Osteocyte (in vitro differentiated cells): ENCODE data around the gene ADD2. TPM values are rescaled to one million over a fixed set of nuclear protein-coding genes. Genes with fewer than 3 reads are reported as not detected.

ENCODE experiments used
- DNase-seq: peaks from one replicate; pipeline ENCODE4 v3.0.0; 2021; ENCODE audit warnings: mixed read lengths; ENCODE audit not compliant: unreplicated experiment; ENCODE audit errors: extremely low spot score
- H3K27ac Mint-ChIP-seq: one replicate; pipeline ENCODE4 v1.8.0; 2021; ENCODE audit warnings: mild to moderate bottlenecking, mixed read lengths; ENCODE audit not compliant: unreplicated experiment
- H3K27me3 Mint-ChIP-seq: one replicate; pipeline ENCODE4 v1.8.0; 2021; ENCODE audit warnings: mixed read lengths; ENCODE audit not compliant: unreplicated experiment
- H3K36me3 Mint-ChIP-seq: one replicate; pipeline ENCODE4 v1.8.0; 2021; ENCODE audit warnings: mixed read lengths; ENCODE audit not compliant: unreplicated experiment
- H3K4me1 Mint-ChIP-seq: one replicate; pipeline ENCODE4 v1.8.0; 2021; ENCODE audit warnings: mixed read lengths; ENCODE audit not compliant: unreplicated experiment
- H3K4me3 Mint-ChIP-seq: one replicate; pipeline ENCODE4 v1.8.0; 2021; ENCODE audit warnings: mild to moderate bottlenecking, moderate library complexity, mixed read lengths; ENCODE audit not compliant: unreplicated experiment
- H3K9me3 Mint-ChIP-seq: one replicate; pipeline ENCODE4 v1.8.0; 2021; ENCODE audit warnings: mixed read lengths; ENCODE audit not compliant: unreplicated experiment
- total RNA-seq: library from RNA; stranded (reverse); gene quantifications from 2 replicates; pipeline ENCODE4 v1.2.1, GENCODE V29; 2021
- TF ChIP-seq, protein P1 (sequence below): fragments of 200-600 bp; sonication (generic); IDR thresholded peaks from 2 replicates; pipeline ENCODE4 v1.5.0; 2021; ENCODE audit warnings: antibody characterized with exemption, mild to moderate bottlenecking, moderate library complexity

Gene ADD2
- total RNA-seq, 1 donor from 2014 or later = not detected

- no peak for DNase-seq
- H3K4me3 Mint-ChIP-seq = no peak overlapping the region
- no peaks in the 10 kb centered on the region for H3K36me3 Mint-ChIP-seq
- TF ChIP-seq, protein P1, sequence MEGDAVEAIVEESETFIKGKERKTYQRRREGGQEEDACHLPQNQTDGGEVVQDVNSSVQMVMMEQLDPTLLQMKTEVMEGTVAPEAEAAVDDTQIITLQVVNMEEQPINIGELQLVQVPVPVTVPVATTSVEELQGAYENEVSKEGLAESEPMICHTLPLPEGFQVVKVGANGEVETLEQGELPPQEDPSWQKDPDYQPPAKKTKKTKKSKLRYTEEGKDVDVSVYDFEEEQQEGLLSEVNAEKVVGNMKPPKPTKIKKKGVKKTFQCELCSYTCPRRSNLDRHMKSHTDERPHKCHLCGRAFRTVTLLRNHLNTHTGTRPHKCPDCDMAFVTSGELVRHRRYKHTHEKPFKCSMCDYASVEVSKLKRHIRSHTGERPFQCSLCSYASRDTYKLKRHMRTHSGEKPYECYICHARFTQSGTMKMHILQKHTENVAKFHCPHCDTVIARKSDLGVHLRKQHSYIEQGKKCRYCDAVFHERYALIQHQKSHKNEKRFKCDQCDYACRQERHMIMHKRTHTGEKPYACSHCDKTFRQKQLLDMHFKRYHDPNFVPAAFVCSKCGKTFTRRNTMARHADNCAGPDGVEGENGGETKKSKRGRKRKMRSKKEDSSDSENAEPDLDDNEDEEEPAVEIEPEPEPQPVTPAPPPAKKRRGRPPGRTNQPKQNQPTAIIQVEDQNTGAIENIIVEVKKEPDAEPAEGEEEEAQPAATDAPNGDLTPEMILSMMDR = no peak
- no peaks in the 10 kb centered on the region for H3K4me1 Mint-ChIP-seq
- no peak overlapping the region for H3K27ac Mint-ChIP-seq
- H3K9me3 Mint-ChIP-seq = no peaks in the 10 kb centered on the region
- H3K27me3 Mint-ChIP-seq = peaks cover 13% of the 10 kb centered on the region
Measured at GRCh38 chr2:70752396-70752795, 15.6 kb downstream of the ADD2 start.

GRCh38 chr2:70751881-70752280 lies 16.1 kb downstream of the ADD2 start:
- no peak overlapping the region for H3K4me3 Mint-ChIP-seq
- H3K27me3 Mint-ChIP-seq = peaks cover 10% of the 10 kb centered on the region
- TF ChIP-seq, protein P1 = no peak
- H3K4me1 Mint-ChIP-seq = no peaks in the 10 kb centered on the region
- no peaks in the 10 kb centered on the region for H3K9me3 Mint-ChIP-seq
- no peak for DNase-seq
- H3K27ac Mint-ChIP-seq = no peak overlapping the region
- H3K36me3 Mint-ChIP-seq = no peaks in the 10 kb centered on the region

DNA sequence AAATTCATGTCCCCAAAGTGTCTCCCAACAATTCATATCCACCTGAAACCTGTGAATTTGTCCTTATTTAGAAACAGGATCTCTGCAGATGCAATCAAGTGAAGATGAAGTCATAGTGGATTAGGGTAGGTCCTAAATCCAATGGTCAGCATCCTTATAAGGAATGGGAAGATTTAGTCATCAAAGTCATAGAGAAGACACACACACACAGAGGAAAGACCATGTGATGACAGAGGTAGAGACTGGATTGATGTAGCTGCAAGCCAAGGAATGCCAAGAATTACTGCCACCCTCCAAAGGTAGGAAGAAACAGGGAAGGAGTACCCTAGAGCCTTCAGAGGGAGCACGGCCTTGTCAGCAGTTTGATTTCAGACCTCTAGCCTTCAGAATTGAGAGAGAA lies 17.7 kb downstream of the ADD2 start:
- H3K4me1 Mint-ChIP-seq = no peaks in the 10 kb centered on the region
- no peaks in the 10 kb centered on the region for H3K36me3 Mint-ChIP-seq
- no peak overlapping the region for H3K4me3 Mint-ChIP-seq
- DNase-seq = no peak
- H3K27me3 Mint-ChIP-seq = peaks cover 10% of the 10 kb centered on the region
- no peak overlapping the region for H3K27ac Mint-ChIP-seq
- no peaks in the 10 kb centered on the region for H3K9me3 Mint-ChIP-seq
- TF ChIP-seq, protein P1 = no peak

GRCh38 chr2:70748002-70748784 lies 19.8 kb downstream of the ADD2 start:
- H3K27ac Mint-ChIP-seq = no peak overlapping the region
- no peaks in the 10 kb centered on the region for H3K36me3 Mint-ChIP-seq
- TF ChIP-seq, protein P1 = no peak
- H3K4me1 Mint-ChIP-seq = no peaks in the 10 kb centered on the region
- no peak overlapping the region for H3K4me3 Mint-ChIP-seq
- DNase-seq = no peak
- H3K9me3 Mint-ChIP-seq = no peaks in the 10 kb centered on the region
- H3K27me3 Mint-ChIP-seq = peaks cover 14% of the 10 kb centered on the region

DNA sequence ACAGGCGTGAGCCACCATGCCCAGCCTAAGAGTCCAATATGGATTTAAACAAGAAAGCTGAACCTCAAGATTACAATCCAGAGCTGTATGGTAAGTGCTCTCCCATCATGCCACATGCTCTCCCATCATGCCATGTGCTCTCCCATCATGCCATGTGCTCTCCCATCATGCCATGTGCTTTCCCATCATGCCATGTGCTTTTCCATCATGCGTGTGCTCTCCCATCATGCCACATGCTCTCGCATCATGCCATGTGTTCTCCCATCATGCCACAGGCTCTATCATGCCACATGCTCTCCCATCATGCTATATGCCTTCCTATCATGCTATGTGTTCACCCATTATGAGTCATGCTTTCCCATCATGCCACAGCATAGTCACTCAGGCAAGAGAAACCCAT lies 20.7 kb downstream of the ADD2 start:
- peaks cover 14% of the 10 kb centered on the region for H3K27me3 Mint-ChIP-seq
- DNase-seq = no peak
- H3K27ac Mint-ChIP-seq = no peak overlapping the region
- no peaks in the 10 kb centered on the region for H3K4me1 Mint-ChIP-seq
- no peak overlapping the region for H3K4me3 Mint-ChIP-seq
- H3K9me3 Mint-ChIP-seq = no peaks in the 10 kb centered on the region
- H3K36me3 Mint-ChIP-seq = no peaks in the 10 kb centered on the region
- TF ChIP-seq, protein P1 = no peak
